GM23338 (cell line): ENCODE measurements around the gene IMMP2L. TPM values are rescaled to one million over a fixed set of nuclear protein-coding genes. Genes with fewer than 3 reads are reported as not detected.
A peak's percentile ranks its signal among the peaks of the same experiment; 100 is the strongest.

ENCODE experiments used
- ATAC-seq: fragments of 200-7000 bp; cut with Tn5 transposase; 3 replicates; pipeline ENCODE4 v1.9.1; 2020
- DNase-seq: peaks from one replicate; pipeline ENCODE4 v3.0.0-alpha.2; 2015; ENCODE audit warnings: low spot score
- H2AFZ ChIP-seq: fragments of 200-600 bp; sonication (generic); 2 replicates; pipeline ENCODE4 v1.8.0; 2016; ENCODE audit warnings: antibody characterized with exemption, mild to moderate bottlenecking, moderate library complexity
- H3F3A ChIP-seq: fragments of 200-600 bp; sonication (generic); replicated peaks from 2 replicates; pipeline ENCODE4 v1.8.0; 2017; ENCODE audit warnings: antibody characterized with exemption, mixed run types, low read depth
- H3K27ac ChIP-seq: fragments of 200-600 bp; sonication (generic); 2 replicates; pipeline ENCODE4 v1.6.1; 2016; ENCODE audit warnings: low read depth
- H3K27me3 ChIP-seq: fragments of 200-600 bp; sonication (generic); 2 replicates; pipeline ENCODE4 v1.8.0; 2016; ENCODE audit warnings: mild to moderate bottlenecking, mixed run types, moderate library complexity; ENCODE audit not compliant: insufficient read depth
- H3K36me3 ChIP-seq: fragments of 200-600 bp; sonication (generic); 2 replicates; pipeline ENCODE4 v1.8.0; 2016; ENCODE audit warnings: mild to moderate bottlenecking; ENCODE audit not compliant: insufficient read depth
- H3K4me1 ChIP-seq: fragments of 200-600 bp; sonication (generic); 2 replicates; pipeline ENCODE4 v1.8.0; 2016; ENCODE audit warnings: mild to moderate bottlenecking, moderate library complexity; ENCODE audit not compliant: insufficient read depth
- H3K4me2 ChIP-seq: fragments of 200-600 bp; sonication (generic); 2 replicates; pipeline ENCODE4 v1.7.1; 2017; ENCODE audit warnings: mixed run types
- H3K4me3 ChIP-seq: fragments of 200-600 bp; sonication (generic); 2 replicates; pipeline ENCODE4 v1.6.1; 2016; ENCODE audit warnings: mixed run types
- H3K79me2 ChIP-seq: fragments of 200-600 bp; sonication (generic); replicated peaks from 2 replicates; pipeline ENCODE4 v1.8.0; 2017; ENCODE audit warnings: mild to moderate bottlenecking; ENCODE audit not compliant: insufficient read depth
- H3K9me2 ChIP-seq: fragments of 200-600 bp; sonication (generic); 2 replicates; pipeline ENCODE4 v1.8.0; 2017; ENCODE audit not compliant: insufficient read depth
- H4K20me1 ChIP-seq: fragments of 200-600 bp; sonication (generic); replicated peaks from 2 replicates; pipeline ENCODE4 v1.8.0; 2017; ENCODE audit warnings: mild to moderate bottlenecking; ENCODE audit not compliant: insufficient read depth
- H3K27ac Mint-ChIP-seq: 2 replicates; pipeline ENCODE4 v1.8.0; 2020; ENCODE audit warnings: inconsistent platforms, mild to moderate bottlenecking, moderate library complexity, mixed read lengths
- H3K27me3 Mint-ChIP-seq: 3 replicates; pipeline ENCODE4 v1.8.0; 2022; ENCODE audit warnings: low read depth, mild to moderate bottlenecking, moderate library complexity, mixed read lengths, inconsistent platforms; ENCODE audit not compliant: insufficient read depth, poor library complexity
- H3K36me3 Mint-ChIP-seq: 3 replicates; pipeline ENCODE4 v1.8.0; 2021; ENCODE audit warnings: low read depth, mild to moderate bottlenecking, inconsistent platforms, moderate library complexity, mixed read lengths
- H3K4me1 Mint-ChIP-seq: 3 replicates; pipeline ENCODE4 v1.8.0; 2020; ENCODE audit warnings: mild to moderate bottlenecking, inconsistent platforms, mixed read lengths
- H3K4me3 Mint-ChIP-seq: 3 replicates; pipeline ENCODE4 v1.8.0; 2021; ENCODE audit warnings: moderate library complexity, mild to moderate bottlenecking, inconsistent platforms, mixed read lengths
- H3K9me3 Mint-ChIP-seq: 3 replicates; pipeline ENCODE4 v1.8.0; 2020; ENCODE audit warnings: moderate library complexity, mild to moderate bottlenecking, inconsistent platforms, mixed read lengths
- CTCF ChIP-seq, 2 experiments: fragments of 200-600 bp in 1 of 2; sonication (generic) in 1 of 2; conservative IDR thresholded peaks; 2 replicates each; pipeline versions ENCODE4 v1.5.1 to v1.6.1; 2016 to 2017; ENCODE audit warnings: antibody characterized with exemption in 2 of 2, low read depth in 2 of 2, mild to moderate bottlenecking in 2 of 2, moderate library complexity in 1 of 2
- JUNB ChIP-seq: IDR thresholded peaks from one replicate; pipeline ENCODE4 v1.6.1; 2016; ENCODE audit warnings: antibody characterized with exemption; ENCODE audit not compliant: unreplicated experiment
- POLR2AphosphoS5 ChIP-seq: IDR thresholded peaks from 2 replicates; pipeline ENCODE4 v1.6.1; 2016; ENCODE audit warnings: antibody characterized with exemption, low read depth
- STAT1 ChIP-seq: IDR thresholded peaks from one replicate; pipeline ENCODE4 v1.6.1; 2016; ENCODE audit warnings: antibody characterized with exemption; ENCODE audit not compliant: unreplicated experiment
- ZNF331 ChIP-seq: fragments of 250-450 bp; sonication (Bioruptor Pico); IDR thresholded peaks from 2 replicates; pipeline ENCODE4 v1.5.0; 2020; ENCODE audit warnings: low read depth, mild to moderate bottlenecking, moderate library complexity
- polyA plus RNA-seq: library from polyadenylated mRNA; unstranded; fragments of >200 nt; fragmentation: Nextera tagmentation; extraction: Ambion mirVana; gene quantifications from 2 replicates; pipeline ENCODE4 v1.2.1, GENCODE V29; 2016
- total RNA-seq: library from RNA; depleted of rRNA; stranded (reverse); fragments of >200 nt; shearing (Covaris generic); gene quantifications from 2 replicates; pipeline ENCODE4 v1.2.3, GENCODE V29; 2014
- TF ChIP-seq, protein P1 (sequence below): IDR thresholded peaks from one replicate; pipeline ENCODE4 v1.6.1; 2018; ENCODE audit warnings: antibody characterized with exemption; ENCODE audit not compliant: unreplicated experiment

IMMP2L gene
- total and polyA plus RNA-seq, 2 experiments from 2014 or later: 7.3 to 14.0 TPM

DNA sequence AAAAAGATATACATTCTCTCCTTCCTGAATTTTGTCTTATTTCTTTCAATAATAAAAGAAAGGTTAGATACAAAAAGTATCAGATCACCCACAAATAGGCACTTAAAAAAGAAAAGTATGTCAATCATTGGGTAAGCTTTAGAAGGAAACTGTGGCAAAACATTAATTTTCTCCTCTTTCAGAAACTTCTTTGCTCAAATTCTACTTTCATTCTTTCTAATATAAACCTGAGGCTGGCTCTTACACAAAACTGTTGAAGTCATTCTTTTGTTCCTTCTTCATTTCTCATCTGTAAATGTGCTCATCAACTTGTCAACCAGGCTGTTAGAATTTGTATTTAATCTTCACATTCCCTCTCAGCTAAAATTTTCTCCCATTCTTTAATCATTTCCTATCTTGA, 346.7 kb downstream of the IMMP2L start (continued):
- TF ChIP-seq, protein P1, sequence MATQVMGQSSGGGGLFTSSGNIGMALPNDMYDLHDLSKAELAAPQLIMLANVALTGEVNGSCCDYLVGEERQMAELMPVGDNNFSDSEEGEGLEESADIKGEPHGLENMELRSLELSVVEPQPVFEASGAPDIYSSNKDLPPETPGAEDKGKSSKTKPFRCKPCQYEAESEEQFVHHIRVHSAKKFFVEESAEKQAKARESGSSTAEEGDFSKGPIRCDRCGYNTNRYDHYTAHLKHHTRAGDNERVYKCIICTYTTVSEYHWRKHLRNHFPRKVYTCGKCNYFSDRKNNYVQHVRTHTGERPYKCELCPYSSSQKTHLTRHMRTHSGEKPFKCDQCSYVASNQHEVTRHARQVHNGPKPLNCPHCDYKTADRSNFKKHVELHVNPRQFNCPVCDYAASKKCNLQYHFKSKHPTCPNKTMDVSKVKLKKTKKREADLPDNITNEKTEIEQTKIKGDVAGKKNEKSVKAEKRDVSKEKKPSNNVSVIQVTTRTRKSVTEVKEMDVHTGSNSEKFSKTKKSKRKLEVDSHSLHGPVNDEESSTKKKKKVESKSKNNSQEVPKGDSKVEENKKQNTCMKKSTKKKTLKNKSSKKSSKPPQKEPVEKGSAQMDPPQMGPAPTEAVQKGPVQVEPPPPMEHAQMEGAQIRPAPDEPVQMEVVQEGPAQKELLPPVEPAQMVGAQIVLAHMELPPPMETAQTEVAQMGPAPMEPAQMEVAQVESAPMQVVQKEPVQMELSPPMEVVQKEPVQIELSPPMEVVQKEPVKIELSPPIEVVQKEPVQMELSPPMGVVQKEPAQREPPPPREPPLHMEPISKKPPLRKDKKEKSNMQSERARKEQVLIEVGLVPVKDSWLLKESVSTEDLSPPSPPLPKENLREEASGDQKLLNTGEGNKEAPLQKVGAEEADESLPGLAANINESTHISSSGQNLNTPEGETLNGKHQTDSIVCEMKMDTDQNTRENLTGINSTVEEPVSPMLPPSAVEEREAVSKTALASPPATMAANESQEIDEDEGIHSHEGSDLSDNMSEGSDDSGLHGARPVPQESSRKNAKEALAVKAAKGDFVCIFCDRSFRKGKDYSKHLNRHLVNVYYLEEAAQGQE: no peak

DNA sequence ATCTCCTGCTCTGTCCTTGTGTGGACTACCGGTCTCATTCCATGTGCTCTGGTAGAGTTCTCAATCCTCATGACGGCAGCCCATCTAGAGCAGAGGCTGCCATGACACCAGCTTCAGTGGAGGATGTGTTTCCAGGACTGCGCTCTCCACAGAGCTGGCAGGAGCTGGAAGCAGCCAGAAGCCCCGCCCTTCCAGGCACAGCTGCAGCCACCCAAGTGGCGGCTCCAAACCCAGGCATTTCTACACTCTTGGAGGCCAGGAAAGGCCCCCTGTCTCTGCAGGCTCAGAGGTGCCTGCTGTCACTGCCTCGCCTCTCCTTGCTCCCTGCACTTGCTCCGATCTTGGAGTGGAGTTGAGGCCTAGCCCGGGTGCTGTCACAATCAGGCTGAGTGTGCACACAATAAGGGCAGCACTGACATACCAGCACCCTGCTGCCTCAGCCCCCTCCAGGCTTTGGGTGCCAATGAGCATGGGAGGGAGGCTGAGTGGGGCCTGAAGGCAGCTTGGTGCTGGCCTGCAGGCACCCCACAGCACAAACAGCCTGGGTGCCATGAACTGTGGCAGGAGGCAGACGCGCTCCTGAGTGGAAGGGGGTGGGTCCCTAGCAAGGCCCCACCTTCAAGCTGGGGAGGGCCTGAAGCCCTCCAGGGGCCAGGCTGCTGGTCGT, 349.3 kb downstream of the IMMP2L start:
- ATAC-seq (no peak), DNase-seq (no peak)
- H3K79me2 ChIP-seq: no peaks in the 10 kb centered on the region
- H3K4me1 ChIP-seq: 0 out of 2 replicates have a peak, but pooled peaks cover 13% of the 10 kb centered on the region
- Mint-ChIP-seq H3K4me3 (no peak overlapping the region), H3K36me3 (peaks cover 7% of the 10 kb centered on the region; the same call in 2 of the 3 replicates), H3K27ac (no peak overlapping the region), H3K9me3 (peaks cover 5% of the 10 kb centered on the region; the same call in 1 of the 3 replicates), H3K27me3 (peaks cover 2% of the 10 kb centered on the region), H3K4me1 (peaks cover 7% of the 10 kb centered on the region)
- no peaks in the 10 kb centered on the region for H4K20me1 ChIP-seq
- H3K9me2 ChIP-seq: no peaks in the 10 kb centered on the region
- no peak overlapping the region for H2AFZ ChIP-seq
- no peak overlapping the region for H3K27ac ChIP-seq
- H3K4me2 ChIP-seq: no peak overlapping the region
- no peak overlapping the region for H3K4me3 ChIP-seq
- H3K36me3 ChIP-seq: no peaks in the 10 kb centered on the region
- TF ChIP-seq STAT1 (no peak), ZNF331 (CRISPR knock-in tag) (no peak), JUNB (no peak)
- TF ChIP-seq, protein P1: no peak
- H3K27me3 ChIP-seq: no peaks in the 10 kb centered on the region
- no peaks in the 10 kb centered on the region for H3F3A ChIP-seq

DNA sequence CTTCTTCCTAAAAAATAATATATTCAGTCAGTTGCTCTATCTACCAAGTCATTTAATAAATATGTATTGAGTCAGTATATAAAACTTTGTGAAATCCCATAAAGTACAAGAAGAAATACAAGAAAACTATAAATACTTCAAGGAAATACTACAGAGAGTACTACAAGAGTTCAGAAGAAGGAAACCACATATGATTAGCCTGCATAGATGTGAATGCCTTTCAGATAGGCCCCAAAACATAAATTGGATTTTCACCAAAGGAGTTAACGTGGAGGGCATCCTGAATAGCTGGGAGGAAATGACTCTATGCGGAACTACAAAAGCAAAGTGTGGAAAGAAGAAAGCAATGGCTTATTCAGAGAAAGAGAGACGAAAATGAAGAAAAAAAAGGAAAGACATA, 351.3 kb downstream of the IMMP2L start:
- Histone ChIP-seq H3K4me1 (0 out of 2 replicates have a peak, but pooled peaks cover 13% of the 10 kb centered on the region), H3K36me3 (no peaks in the 10 kb centered on the region), H3F3A (no peaks in the 10 kb centered on the region), H3K79me2 (no peaks in the 10 kb centered on the region), H3K4me2 (no peak overlapping the region), H3K27ac (0 out of 2 replicates have a peak overlapping the region, but pooled peaks have one; percentile 24), H3K4me3 (no peak overlapping the region), H4K20me1 (no peaks in the 10 kb centered on the region), H3K9me2 (no peaks in the 10 kb centered on the region), H2AFZ (no peak overlapping the region), H3K27me3 (no peaks in the 10 kb centered on the region)
- Mint-ChIP-seq H3K4me1 (peaks cover 7% of the 10 kb centered on the region), H3K27ac (peak overlapping the region; percentile 1; the same call in 1 of the 2 replicates), H3K4me3 (no peak overlapping the region), H3K27me3 (peaks cover 2% of the 10 kb centered on the region), H3K36me3 (peaks cover 7% of the 10 kb centered on the region; the same call in 2 of the 3 replicates), H3K9me3 (peaks cover 5% of the 10 kb centered on the region; the same call in 1 of the 3 replicates)
- DNase-seq (no peak), ATAC-seq (no peak)
- no peak for TF ChIP-seq POLR2AphosphoS5
- TF ChIP-seq CTCF (conservative IDR thresholded peaks at IDR 0.05; ENCODE audit: low read depth in 2 of 2): no peak
